Mucosa of rectum (tissue), 2 donors: Measurements from ENCODE around the gene LRRK1.
A peak's percentile ranks its signal among the peaks of the same experiment; 100 is the strongest.
"Not testable (repeated sequence)": the region's sequence is repeated elsewhere in the genome, so short reads cannot be mapped to it uniquely, and the experiment has no call there.

Experiments
- H3K27ac ChIP-seq, 2 donors: one replicate each; pipeline ENCODE4 v1.7.0; 2013; ENCODE audit warnings: inconsistent platforms in 2 of 2, low read depth in 2 of 2, low read length in 2 of 2
- H3K27me3 ChIP-seq, 2 donors: one replicate each; pipeline ENCODE4 v1.7.0; 2013; ENCODE audit warnings: low read length in 2 of 2; ENCODE audit not compliant: control insufficient read depth in 2 of 2, insufficient read depth in 2 of 2
- H3K36me3 ChIP-seq, 2 donors: one replicate each; pipeline ENCODE4 v1.7.0; 2013; ENCODE audit warnings: low read length in 2 of 2; ENCODE audit not compliant: control insufficient read depth in 2 of 2, insufficient read depth in 2 of 2
- H3K4me1 ChIP-seq, 2 donors: one replicate each; pipeline ENCODE4 v1.7.0; 2013; ENCODE audit warnings: low read length in 2 of 2, mild to moderate bottlenecking in 1 of 2; ENCODE audit not compliant: control insufficient read depth in 2 of 2, insufficient read depth in 2 of 2
- H3K4me3 ChIP-seq, 2 donors: one replicate each; pipeline ENCODE4 v1.7.0; 2013; ENCODE audit warnings: low read length in 2 of 2
- H3K9ac ChIP-seq, 2 donors: one replicate each; pipeline ENCODE4 v1.7.0; 2013; ENCODE audit warnings: low read length in 2 of 2, low read depth in 1 of 2, mild to moderate bottlenecking in 1 of 2
- H3K9me3 ChIP-seq, 2 donors: one replicate each; pipeline ENCODE4 v1.7.0; 2013; ENCODE audit warnings: low read length in 2 of 2; ENCODE audit not compliant: control insufficient read depth in 2 of 2
- donor health status: healthy.
- donor health status: Normal muscosa, but diverticular disease.

Gene LRRK1

DNA sequence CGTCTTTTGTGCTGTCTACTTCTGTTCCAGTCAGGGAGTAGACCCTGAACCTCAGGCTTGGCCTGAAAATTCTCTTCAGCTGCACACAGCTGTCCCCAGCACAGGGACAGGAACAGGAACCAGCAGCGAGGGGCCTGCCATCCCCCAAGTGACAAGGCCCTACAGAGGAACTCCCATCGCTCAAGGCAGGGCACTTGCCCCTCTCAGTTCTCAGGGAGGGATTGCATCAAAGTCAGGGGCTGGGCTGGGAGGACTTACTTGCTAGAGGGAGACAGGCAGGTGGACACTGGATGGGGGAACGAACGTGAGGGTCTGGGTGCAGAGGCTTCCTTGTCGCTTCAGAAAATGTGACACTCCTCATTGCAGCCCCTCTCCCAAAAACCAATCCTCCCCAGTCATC lies 169.1 kb downstream of the LRRK1 start:
- H3K4me3 ChIP-seq, result no peak overlapping the region
- no peaks in the 10 kb centered on the region for H3K9me3 ChIP-seq
- H3K36me3 ChIP-seq, result no peaks in the 10 kb centered on the region
- H3K27me3 ChIP-seq, result no peaks in the 10 kb centered on the region
- H3K4me1 ChIP-seq, result peaks cover 5 to 13% of the 10 kb centered on the region in 2 donors
- H3K27ac ChIP-seq, result no peak overlapping the region
- H3K9ac ChIP-seq, result no peak overlapping the region

DNA sequence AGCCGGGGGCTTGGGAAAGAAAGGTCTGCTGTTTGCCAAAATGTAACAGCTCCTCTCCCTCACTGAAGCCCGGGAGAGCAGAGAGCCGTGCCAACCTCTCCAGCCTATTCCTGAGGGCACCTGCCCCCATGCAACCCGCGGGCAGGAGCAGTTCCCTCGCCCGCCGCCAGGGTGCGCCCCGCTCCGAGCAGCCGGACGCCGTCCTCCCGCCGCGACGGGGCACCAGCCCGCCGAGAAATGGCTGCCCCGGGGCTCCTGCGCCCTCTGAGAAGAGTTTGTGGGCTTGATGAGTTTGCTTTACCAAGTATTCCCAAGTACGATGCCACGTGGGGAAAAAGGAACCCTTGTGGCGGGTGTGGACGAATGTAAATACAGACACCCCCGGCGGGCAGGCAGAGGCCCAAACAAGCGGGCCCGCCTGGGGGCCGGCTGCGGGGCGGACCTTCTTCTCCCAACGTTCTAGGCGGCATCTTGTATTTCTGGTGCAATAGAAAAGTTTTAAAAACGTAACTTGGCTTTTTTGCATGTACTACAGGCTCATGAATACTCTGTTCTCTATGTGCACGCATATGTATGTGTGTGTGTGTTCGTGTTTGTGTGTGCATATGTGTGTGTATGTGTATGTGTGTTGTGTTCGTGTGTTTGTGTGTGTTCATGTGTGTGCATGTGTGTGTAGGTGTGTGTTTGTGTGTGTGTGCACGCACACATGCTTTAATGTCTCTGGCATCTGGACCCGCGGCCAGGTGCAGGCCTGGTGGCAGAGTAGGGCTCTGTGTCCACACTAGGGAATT lies 169.8 kb downstream of the LRRK1 start:
- no peaks in the 10 kb centered on the region for H3K9me3 ChIP-seq
- H3K4me1 ChIP-seq, result peaks cover 5 to 13% of the 10 kb centered on the region in 2 donors
- H3K27me3 ChIP-seq, result no peaks in the 10 kb centered on the region
- H3K36me3 ChIP-seq, result no peaks in the 10 kb centered on the region
- peak overlapping the region in 1 of 2 donors; percentile 39 for H3K9ac ChIP-seq
- no peak overlapping the region for H3K27ac ChIP-seq
- peak overlapping the region; percentile 50 for H3K4me3 ChIP-seq

DNA sequence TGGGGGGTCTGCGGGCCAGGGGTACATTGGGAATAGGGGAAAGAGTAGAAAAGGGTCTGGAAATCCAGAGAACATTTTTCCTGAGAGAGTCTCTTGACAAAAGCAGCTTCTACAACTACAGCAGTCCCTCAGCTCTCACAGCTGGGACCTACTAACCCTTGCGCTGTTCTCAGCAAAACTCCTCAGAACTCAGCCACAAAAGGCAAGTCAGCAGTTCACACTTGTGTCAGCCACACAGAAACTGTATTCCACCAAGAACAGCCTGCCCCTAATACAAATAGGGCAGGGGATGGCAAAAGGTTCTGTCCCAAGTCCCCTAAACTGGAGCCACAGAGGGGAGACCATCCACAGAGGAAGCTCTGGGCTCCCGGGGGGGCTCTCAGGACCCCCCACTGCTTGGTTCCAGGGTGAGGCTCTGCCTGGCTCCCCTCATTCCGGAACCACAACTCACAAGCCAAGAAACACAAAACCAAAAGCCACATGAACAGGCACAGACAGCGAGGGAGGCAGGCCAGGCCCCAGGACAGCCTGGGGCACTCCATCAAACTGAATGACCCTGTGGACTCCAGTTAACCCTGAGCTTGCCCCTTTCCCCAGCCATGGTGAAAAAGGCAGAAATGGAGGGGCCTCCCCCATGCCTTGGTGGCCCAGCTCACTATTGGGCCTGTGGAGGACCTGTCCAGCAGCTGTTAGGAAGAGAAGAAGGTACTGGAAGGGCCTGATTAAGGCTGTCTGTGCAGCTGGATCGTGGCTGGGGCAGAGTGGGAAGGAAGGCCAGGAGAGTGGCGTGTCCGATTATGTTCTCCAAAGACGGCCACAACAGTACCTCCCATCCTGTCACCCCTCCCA lies 170.6 kb downstream of the LRRK1 start:
- Histone ChIP-seq H3K9me3 (no peaks in the 10 kb centered on the region), H3K36me3 (no peaks in the 10 kb centered on the region), H3K4me3 (no peak overlapping the region), H3K27me3 (no peaks in the 10 kb centered on the region), H3K4me1 (peaks cover 5 to 13% of the 10 kb centered on the region in 2 donors), H3K27ac (no peak overlapping the region), H3K9ac (no peak overlapping the region)

DNA sequence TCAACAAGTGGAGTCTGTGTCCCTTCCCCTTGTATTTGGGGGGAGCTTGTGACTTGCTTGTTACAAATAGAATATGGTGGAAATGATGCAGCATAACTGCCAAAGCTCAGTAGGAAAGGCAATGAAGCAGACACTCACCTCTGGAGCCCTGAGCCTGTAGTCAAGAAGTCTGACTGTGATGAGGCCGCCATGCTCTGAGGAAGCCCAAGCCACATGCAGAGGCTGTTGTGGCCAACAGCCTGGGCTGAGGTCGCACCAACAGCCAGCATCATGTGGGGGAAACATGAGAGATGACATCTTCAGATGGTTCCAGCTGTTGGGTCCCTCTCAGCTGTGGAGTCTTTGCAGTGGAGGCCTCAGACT lies 171.3 kb downstream of the LRRK1 start:
- Histone ChIP-seq H3K27me3 (no peaks in the 10 kb centered on the region), H3K9ac (no peak overlapping the region), H3K4me1 (peaks cover 5 to 13% of the 10 kb centered on the region in 2 donors), H3K27ac (no peak overlapping the region), H3K4me3 (no peak overlapping the region), H3K9me3 (no peaks in the 10 kb centered on the region), H3K36me3 (no peaks in the 10 kb centered on the region)

DNA sequence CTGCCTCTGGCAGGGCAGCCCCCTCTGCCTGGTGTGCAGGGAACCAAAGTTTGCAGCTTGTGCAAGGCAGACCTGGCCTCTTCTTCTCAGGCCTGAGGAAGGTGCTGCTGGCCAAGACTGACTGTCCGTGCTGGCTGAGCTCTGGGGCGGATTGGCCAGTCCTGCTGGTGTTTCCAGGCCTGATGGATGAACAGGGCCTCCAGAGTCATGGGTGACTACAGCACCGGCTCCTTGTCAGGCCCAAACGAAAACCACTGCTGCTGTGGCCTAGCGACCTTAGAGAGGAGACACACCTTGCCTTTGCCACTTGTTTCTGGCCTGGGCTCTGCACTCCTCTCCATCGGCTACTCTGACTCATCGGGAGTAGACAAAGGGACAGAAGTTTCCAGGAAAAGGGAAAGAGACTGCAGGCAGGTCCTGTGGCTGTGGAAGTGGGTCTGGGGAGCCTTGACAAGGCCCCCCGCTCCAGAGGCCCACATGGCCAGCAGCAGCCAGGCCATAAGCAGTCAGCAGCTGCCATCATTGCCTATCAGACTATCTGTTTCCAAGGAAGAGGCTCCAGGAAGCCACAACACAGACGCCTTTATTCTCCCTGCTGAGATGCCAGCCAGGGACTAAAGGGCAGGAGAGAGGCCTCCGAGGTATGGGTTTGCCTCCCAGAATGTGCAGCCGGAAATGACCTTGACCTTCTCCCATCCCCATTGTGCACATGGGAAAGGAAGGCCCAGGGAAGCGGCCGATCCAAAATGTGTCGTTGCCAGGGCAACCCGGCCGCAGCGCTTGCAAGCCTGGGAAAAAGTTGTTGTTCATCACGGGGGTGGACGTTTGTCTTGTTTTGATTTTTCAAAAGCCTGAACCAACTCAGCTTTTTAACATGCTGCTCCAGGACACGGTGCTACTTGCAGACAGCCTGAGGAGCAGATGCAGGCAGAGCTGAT lies 172.2 kb downstream of the LRRK1 start:
- Histone ChIP-seq H3K36me3 (no peaks in the 10 kb centered on the region), H3K4me3 (no peak overlapping the region), H3K4me1 (peaks cover 5 to 13% of the 10 kb centered on the region in 2 donors), H3K9ac (no peak overlapping the region), H3K27ac (peak overlapping the region; percentile 13 to 52), H3K27me3 (no peaks in the 10 kb centered on the region), H3K9me3 (no peaks in the 10 kb centered on the region)

DNA sequence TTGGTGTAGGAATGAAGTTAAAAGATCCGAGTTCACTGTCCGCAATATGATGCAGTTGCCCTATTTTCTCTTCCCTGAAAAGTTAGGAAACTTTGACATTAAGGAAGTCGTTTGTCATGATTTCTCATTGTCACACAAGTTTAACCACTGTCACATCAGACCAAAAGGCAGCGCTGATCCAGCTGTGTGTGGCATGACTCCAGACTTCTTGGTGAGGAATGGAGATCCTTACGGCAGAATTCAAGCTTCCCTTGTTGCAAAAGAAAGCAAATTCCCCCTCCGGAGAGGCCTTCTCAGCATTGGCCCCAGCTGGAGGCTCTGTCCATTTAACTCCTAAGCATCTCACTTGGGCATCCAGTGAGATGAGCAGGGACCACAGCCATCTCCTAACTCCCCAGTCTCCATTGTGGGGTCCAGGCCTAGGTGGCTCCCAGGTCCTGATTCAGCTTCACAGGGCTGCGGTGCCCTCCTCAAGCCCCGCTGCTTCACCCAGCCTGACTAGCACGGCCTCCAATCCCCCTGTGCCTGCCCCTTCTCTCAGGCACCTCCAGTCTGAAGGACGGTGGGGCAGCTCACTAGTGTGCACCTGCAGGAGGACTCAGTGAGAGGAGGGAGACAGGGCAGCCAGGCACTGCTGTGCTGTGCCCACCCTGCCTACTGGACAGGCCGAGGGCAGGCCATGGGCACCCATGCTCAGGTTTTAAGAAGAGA lies 173.2 kb downstream of the LRRK1 start:
- Histone ChIP-seq H3K9ac (no peak overlapping the region), H3K9me3 (no peaks in the 10 kb centered on the region), H3K36me3 (no peaks in the 10 kb centered on the region), H3K27ac (peak overlapping the region in 1 of 2 donors; percentile 52), H3K27me3 (no peaks in the 10 kb centered on the region), H3K4me1 (peaks cover 5 to 13% of the 10 kb centered on the region in 2 donors), H3K4me3 (no peak overlapping the region)

DNA sequence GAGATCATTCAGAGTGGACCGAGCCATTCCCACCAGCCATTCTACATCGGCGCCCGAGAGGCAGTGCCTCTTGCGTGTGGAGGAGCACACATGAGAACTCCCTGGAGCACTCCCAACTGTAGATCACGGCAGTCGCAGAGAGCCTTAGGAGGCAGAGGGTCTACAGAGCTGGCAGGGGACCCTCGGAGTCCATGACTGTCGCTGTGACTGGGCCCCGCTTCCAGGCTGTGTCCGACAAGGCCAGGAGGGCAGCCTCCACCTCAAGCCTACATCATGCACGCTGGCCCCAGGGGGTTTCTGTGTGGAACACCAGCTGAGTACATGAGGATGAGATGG lies 173.7 kb downstream of the LRRK1 start:
- no peak overlapping the region for H3K4me3 ChIP-seq
- H3K36me3 ChIP-seq, result no peaks in the 10 kb centered on the region
- H3K27ac ChIP-seq, result peak overlapping the region in 1 of 2 donors; percentile 52
- H3K27me3 ChIP-seq, result no peaks in the 10 kb centered on the region
- no peaks in the 10 kb centered on the region for H3K9me3 ChIP-seq
- H3K4me1 ChIP-seq, result peaks cover 5 to 13% of the 10 kb centered on the region in 2 donors
- H3K9ac ChIP-seq, result no peak overlapping the region

DNA sequence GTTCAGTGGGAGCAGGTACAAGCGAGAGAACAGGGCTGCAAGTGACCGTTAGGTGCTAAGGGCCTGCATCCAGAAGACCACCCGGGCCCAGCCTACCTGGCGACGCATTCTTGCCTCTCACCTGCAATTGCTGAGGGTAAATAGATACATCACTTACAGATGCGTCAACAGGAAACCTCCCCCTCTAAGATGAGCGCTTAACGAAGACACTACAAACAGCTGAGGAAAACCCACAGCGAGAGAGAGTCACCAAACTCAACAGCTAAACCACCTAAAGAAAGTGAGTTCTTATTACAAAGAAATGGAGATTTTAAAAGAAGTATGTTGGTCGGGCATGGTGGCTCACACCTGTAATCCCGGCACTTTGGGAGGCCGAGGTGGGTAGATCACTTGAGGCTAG lies 174.8 kb downstream of the LRRK1 start:
- H3K27me3 ChIP-seq, result no peaks in the 10 kb centered on the region
- H3K9me3 ChIP-seq, result no peaks in the 10 kb centered on the region
- H3K4me3 ChIP-seq, result no peak overlapping the region
- H3K9ac ChIP-seq, result no peak overlapping the region
- H3K27ac ChIP-seq, result no peak overlapping the region
- H3K4me1 ChIP-seq, result peaks cover 3 to 13% of the 10 kb centered on the region in 2 donors
- H3K36me3 ChIP-seq, result no peaks in the 10 kb centered on the region

DNA sequence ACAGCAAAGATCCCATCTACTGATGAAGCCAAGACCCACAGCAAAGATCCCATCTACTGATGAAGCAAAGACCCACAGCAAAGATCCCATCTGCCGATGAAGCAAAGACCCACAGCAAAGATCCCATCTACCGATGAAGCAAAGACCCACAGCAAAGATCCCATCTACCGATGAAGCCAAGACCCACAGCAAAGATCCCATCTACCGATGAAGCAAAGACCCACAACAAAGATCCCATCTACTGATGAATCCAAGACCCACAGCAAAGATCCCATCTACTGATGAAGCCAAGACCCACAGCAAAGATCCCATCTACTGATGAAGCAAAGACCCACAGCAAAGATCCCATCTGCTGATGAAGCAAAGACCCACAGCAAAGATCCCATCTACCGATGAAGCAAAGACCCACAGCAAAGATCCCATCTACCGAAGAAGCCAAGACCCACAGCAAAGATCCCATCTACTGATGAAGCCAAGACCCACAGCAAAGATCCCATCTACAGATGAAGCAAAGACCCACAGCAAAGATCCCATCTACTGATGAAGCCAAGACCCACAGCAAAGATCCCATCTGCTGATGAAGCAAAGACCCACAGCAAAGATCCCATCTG lies 176.7 kb downstream of the LRRK1 start:
- H3K36me3 ChIP-seq, H3K9me3 ChIP-seq, H3K4me3 ChIP-seq, H3K9ac ChIP-seq, H3K27me3 ChIP-seq, H3K27ac ChIP-seq: not testable (repeated sequence)
- peaks cover 3 to 13% of the 10 kb centered on the region in 2 donors for H3K4me1 ChIP-seq
